BJ (cell line): ENCODE measurements around the gene RAMP1. TPM values are rescaled to one million over a fixed set of nuclear protein-coding genes. Genes with fewer than 3 reads are reported as not detected.
A peak's percentile ranks its signal among the peaks of the same experiment; 100 is the strongest.

Source experiments
- CTCF ChIA-PET: fragments of 350-600 bp; formaldehyde crosslinking; extraction: SDS; loops from one replicate; lab custom pipeline; 2021; ENCODE audit warnings: antibody characterized with exemption, inconsistent platforms; lab: Yijun Ruan, JAX
- POLR2A ChIA-PET: fragments of 300-600 bp; sonication (Branson Sonifier 250); formaldehyde crosslinking; extraction: SDS; loops from one replicate; lab custom pipeline; 2021; ENCODE audit warnings: antibody characterized with exemption; lab: Charles Lee
- DNase-seq: peaks from one replicate; pipeline ENCODE4 v3.0.0-alpha.2; 2011; ENCODE audit warnings: low read depth
- H3K27me3 ChIP-seq: 2 replicates; pipeline ENCODE4 v1.6.0; 2011; ENCODE audit warnings: low read length; ENCODE audit not compliant: control insufficient read depth, insufficient read depth
- H3K36me3 ChIP-seq: 2 replicates; pipeline ENCODE4 v1.5.1; 2011; ENCODE audit warnings: low read length; ENCODE audit not compliant: control insufficient read depth, insufficient read depth
- H3K4me3 ChIP-seq: 2 replicates; pipeline ENCODE4 v1.5.1; 2011; ENCODE audit warnings: low read depth, mild to moderate bottlenecking, control low read depth, low read length
- polyA plus RNA-seq: library from polyadenylated mRNA; depleted of rRNA; stranded (reverse); fragments of >200 nt; gene quantifications from 2 replicates; pipeline ENCODE4 v1.2.3, GENCODE V29; 2011
- TF ChIP-seq, protein P1 (sequence below): IDR thresholded peaks from 2 replicates; pipeline ENCODE4 v1.5.1; 2011; ENCODE audit warnings: low read depth, mild to moderate bottlenecking, control low read depth, inconsistent platforms, low read length, moderate library complexity; ENCODE audit not compliant: insufficient read depth

The RAMP1 gene
- polyA plus RNA-seq, 1 experiment: 10.8 TPM

- ChIA-PET POLR2A (no interaction called here), CTCF (interaction anchor here (0.7 to 8.0 kb wide), 28 partner anchors 10 to 429 kb away, joined by 3 to 84 read pairs (median 3); no protein-coding TSS in a partner anchor)
- no peaks in the 10 kb centered on the region for H3K36me3 ChIP-seq
- DNase-seq: peak; percentile 30
- peaks cover 5% of the 10 kb centered on the region for H3K27me3 ChIP-seq
- TF ChIP-seq, protein P1, sequence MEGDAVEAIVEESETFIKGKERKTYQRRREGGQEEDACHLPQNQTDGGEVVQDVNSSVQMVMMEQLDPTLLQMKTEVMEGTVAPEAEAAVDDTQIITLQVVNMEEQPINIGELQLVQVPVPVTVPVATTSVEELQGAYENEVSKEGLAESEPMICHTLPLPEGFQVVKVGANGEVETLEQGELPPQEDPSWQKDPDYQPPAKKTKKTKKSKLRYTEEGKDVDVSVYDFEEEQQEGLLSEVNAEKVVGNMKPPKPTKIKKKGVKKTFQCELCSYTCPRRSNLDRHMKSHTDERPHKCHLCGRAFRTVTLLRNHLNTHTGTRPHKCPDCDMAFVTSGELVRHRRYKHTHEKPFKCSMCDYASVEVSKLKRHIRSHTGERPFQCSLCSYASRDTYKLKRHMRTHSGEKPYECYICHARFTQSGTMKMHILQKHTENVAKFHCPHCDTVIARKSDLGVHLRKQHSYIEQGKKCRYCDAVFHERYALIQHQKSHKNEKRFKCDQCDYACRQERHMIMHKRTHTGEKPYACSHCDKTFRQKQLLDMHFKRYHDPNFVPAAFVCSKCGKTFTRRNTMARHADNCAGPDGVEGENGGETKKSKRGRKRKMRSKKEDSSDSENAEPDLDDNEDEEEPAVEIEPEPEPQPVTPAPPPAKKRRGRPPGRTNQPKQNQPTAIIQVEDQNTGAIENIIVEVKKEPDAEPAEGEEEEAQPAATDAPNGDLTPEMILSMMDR: peak; percentile 89
- no peak overlapping the region for H3K4me3 ChIP-seq
Observed at GRCh38 chr2:237858294-237859081, 935 bp upstream of the RAMP1 start.

- Histone ChIP-seq H3K36me3 (no peaks in the 10 kb centered on the region), H3K4me3 (no peak overlapping the region), H3K27me3 (peaks cover 5% of the 10 kb centered on the region)
- ChIA-PET POLR2A (no interaction called here), CTCF (interaction anchor here (0.7 to 8.0 kb wide), 17 partner anchors 9 to 429 kb away, joined by 3 to 84 read pairs (median 3); no protein-coding TSS in a partner anchor)
- no peak for DNase-seq
- TF ChIP-seq, protein P1: no peak
Observed at GRCh38 chr2:237859082-237859433, 365 bp upstream of the RAMP1 start.

- DNase-seq: no peak
- TF ChIP-seq, protein P1: no peak
- CTCF ChIA-PET: interaction anchor here (8.0 kb wide), 1 partner anchor 404 kb away, joined by 84 read pairs; no protein-coding TSS in a partner anchor
- Histone ChIP-seq H3K27me3 (peaks cover 5% of the 10 kb centered on the region), H3K4me3 (peak overlapping the region; percentile 38; the same call in 1 of the 2 replicates), H3K36me3 (no peaks in the 10 kb centered on the region)
- POLR2A ChIA-PET: no interaction called here
Observed at GRCh38 chr2:237860273-237860935, 981 bp downstream of the RAMP1 start.

DNA sequence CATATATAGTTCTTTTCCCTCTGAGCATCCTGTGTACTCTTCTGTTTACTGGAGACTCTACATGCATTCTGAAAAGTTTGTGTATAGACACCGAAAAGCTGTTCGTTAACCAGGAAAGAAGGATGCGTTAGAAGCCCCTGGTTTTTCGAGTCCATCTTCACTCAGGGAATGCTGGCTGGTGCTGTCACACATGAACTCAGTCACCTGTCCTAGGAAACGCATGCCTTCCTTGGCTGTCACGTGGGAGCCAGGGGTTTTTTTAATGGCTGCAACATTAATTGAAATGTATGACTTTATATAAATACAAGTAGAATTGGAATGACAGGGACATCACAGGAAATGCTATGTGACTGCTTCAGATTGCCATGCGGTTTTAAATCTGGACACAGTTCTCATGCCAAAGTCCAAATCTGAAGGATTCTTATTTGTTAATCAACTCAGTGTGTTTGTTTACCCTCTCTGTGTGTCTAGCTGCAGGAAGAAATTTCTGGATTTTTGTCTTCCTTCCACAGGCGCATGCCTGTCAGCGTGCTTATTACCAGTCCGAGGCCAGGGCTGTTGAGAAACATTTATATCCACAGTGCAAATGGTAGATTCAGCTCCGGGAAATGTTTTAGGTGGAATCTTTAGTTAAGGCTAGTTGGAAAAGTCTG is 2.6 kb downstream of the RAMP1 start:
- CTCF ChIA-PET: interaction anchor here (0.8 to 8.0 kb wide), 6 partner anchors 58 to 402 kb away, joined by 3 to 84 read pairs (median 3); no protein-coding TSS in a partner anchor
- POLR2A ChIA-PET: no interaction called here
- no peaks in the 10 kb centered on the region for H3K36me3 ChIP-seq

More for the DNA sequence above, 2.6 kb downstream of the RAMP1 start:
- Histone ChIP-seq H3K4me3 (no peak overlapping the region), H3K27me3 (peaks cover 3% of the 10 kb centered on the region)
- DNase-seq: no peak
- TF ChIP-seq, protein P1: no peak
